Measurements from ENCODE around the gene ACY1.
"Not testable (repeated sequence)": the region's sequence is repeated elsewhere in the genome, so short reads cannot be mapped to it uniquely, and the experiment has no call there.

ACY1 gene

GRCh38 chr3:51983578-51984268 is 388 bp downstream of the ACY1 start:
- DNase-seq (ENCODE audit: low read depth in 2 of 2): no peak

GRCh38 chr3:51984269-51984647 is 923 bp downstream of the ACY1 start:
- no peak for DNase-seq (ENCODE audit: low read depth in 2 of 2)

GRCh38 chr3:51985063-51985462 is 1.7 kb downstream of the ACY1 start:
- DNase-seq (ENCODE audit: low read depth in 2 of 2): no peak

GRCh38 chr3:51986010-51986947 is 2.9 kb downstream of the ACY1 start:
- DNase-seq (ENCODE audit: low read depth in 2 of 2): no peak

- no peak for DNase-seq (ENCODE audit: low read depth in 2 of 2)
These were observed 4.2 kb downstream of the ACY1 start for GRCh38 chr3:51987568-51987967.

GRCh38 chr3:51988286-51989146 is 5.2 kb downstream of the ACY1 start:
- DNase-seq (ENCODE audit: low read depth in 2 of 2): no peak

- DNase-seq (ENCODE audit: low read depth in 2 of 2): not testable (repeated sequence)
These were observed 7.2 kb downstream of the ACY1 start for GRCh38 chr3:51990501-51990971.

GRCh38 chr3:51992017-51992682 is 8.8 kb downstream of the ACY1 start:
- no peak for DNase-seq (ENCODE audit: low read depth in 2 of 2)

- DNase-seq (ENCODE audit: low read depth in 2 of 2): not testable (repeated sequence)
These were observed 10.3 kb downstream of the ACY1 start for GRCh38 chr3:51993657-51994056.

- DNase-seq (ENCODE audit: low read depth in 2 of 2): no peak
These were observed 11.2 kb downstream of the ACY1 start for GRCh38 chr3:51994530-51994929.

GRCh38 chr3:51995346-51996163 is 12.2 kb downstream of the ACY1 start, which contains the start of gene RPL29:
RPL29 (minus strand) TSS chr3:51995895; CDS start chr3:51995461, 434 bp downstream.
- peak; percentile 78 to 79 for DNase-seq (ENCODE audit: low read depth in 2 of 2)

- DNase-seq (ENCODE audit: low read depth in 2 of 2): no peak
These were observed 13.8 kb downstream of the ACY1 start for GRCh38 chr3:51997172-51997571.

GRCh38 chr3:51997935-51998596 is 14.7 kb downstream of the ACY1 start:
- no peak for DNase-seq (ENCODE audit: low read depth in 2 of 2)

GRCh38 chr3:51998774-51999173 is 15.4 kb downstream of the ACY1 start:
- no peak for DNase-seq (ENCODE audit: low read depth in 2 of 2)

GRCh38 chr3:51999846-52000245 is 16.5 kb downstream of the ACY1 start:
- DNase-seq (ENCODE audit: low read depth in 2 of 2): no peak

GRCh38 chr3:52001443-52001974 is 18.2 kb downstream of the ACY1 start:
- peak; percentile 74 to 76 for DNase-seq (ENCODE audit: low read depth in 2 of 2)

GRCh38 chr3:52002748-52003147 is 19.4 kb downstream of the ACY1 start:
- DNase-seq (ENCODE audit: low read depth in 2 of 2): no peak

GRCh38 chr3:52004163-52004787 is 20.9 kb downstream of the ACY1 start:
- DNase-seq (ENCODE audit: low read depth in 2 of 2): no peak

GRCh38 chr3:52004906-52005395 is 21.6 kb downstream of the ACY1 start:
- DNase-seq (ENCODE audit: low read depth in 2 of 2): no peak

Measured in stimulated activated CD8-positive, alpha-beta memory T cell treated with anti-CD3 and anti-CD28 coated beads, Interleukin-2, amount 100 ng/mL, for 1 hour (primary cell).